Measurements from ENCODE around the gene ETS1.

- TF ChIP-seq CTCF (IDR thresholded peaks at IDR 0.05; ENCODE audit: low read length) = no peak
- TF ChIP-seq EZH2 (IDR thresholded peaks at IDR 0.05; ENCODE audit: borderline replicate concordance, low read length) = no peak
These were observed 50.9 kb downstream of the ETS1 start for GRCh38 chr11:128536506-128536905.

Measured in OCI-LY1 (cell line).